ENCODE measurements around the gene GDPD3.

GDPD3 gene

DNA sequence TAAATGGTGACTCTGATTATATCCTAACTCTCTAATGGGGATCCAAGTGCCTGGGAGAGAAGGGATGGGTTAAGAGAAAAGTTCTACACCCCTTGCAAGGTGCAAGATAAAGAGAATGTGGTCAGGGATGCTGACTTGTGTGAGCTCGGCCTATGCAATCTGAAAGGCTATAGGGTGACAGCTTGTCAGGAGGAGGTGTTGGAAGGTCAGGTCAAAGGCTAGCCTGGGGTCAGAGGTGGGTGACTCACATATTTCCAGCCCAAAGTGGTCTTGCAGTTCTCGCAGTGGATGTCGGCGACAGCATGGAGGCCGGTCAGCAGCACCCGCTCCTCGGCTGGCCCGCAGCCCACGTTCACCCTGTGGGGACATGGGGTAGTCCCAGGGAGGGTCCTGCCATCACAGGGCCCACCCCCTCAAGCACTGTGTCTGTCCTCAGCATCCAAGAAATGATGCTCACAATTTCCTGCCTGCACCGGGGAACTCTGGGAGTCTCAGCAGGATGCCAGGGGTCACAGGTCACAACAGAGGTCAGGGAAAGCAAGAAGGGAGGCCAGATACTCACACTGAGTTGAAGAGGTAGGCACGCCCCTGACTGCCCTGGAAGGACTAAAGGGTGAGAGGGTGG, 18.7 kb downstream of the GDPD3 start:
- DNase-seq = no peak

DNA sequence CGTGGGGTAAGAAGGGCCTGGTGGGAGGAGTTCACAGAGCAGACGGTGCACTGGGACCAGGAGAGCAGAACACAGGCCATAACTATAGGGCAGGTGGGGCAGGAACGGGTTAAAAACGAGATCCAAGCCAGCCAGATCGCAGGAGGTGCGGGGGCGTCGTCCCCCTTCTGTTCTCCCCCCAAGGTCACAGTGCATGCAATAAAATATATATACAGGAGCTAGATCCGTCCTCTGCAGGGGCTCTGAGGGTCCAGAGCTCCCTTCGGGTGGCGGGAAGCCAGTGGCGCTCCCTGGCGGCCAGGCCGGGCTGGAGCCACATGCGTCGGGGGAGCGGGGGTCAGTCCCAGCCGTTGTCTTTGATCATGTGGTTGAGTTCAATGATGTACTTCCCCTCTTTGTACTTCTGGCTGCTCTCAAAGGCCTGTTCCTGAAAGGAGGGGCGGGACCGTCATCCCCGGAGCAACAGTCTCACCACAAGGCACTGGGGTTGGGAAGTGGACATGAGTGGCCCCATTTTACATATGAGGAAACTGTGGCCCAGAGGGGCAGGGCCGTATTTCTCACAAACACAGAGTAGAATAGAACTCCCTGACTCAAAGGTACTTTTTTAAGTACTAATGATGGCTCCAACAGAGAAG, 20.8 kb downstream of the GDPD3 start:
- peak; percentile 70 for DNase-seq

DNA sequence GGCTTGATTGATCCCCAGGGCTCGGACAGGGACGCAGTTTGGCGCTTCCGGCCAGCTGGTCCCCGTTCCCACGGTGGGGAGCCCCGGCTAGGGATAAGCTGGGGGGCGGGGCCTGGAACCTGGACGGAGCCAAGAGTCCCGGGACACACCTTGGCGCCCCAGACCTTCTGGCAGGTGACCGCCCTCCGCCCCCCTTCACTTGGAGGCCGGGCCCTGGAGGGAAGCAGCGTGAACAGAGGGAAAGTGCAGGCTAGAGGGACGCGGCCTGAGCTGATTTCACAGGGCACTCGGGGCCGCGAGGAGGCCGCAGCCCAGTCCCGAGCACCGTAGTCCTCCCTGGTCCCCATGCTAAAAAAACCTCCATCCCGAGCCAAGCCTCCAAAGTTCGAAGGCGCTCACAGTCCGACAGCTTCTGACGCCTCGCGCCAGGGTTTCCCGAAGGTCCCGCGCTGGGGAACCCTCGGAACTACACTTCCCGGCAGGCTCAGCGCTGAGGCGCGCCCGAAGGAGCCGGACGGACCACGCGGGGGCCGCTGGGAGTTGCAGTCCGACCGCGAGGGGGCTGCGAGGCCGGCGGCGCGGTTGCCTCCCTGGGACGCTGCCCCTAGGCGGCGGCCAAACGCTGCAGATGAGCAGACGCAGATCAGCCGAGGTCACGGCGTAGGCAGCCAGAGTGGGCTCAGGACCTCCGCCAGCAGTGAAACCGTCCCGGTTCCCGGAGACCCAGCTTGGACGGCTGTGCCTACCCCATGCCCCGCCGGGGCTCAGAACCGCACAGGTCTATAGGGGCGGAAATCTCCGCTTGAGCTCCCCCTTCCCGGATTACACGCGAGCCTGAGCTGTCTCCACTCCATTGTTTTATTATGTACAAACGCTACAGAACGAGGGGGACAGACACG, 21.6 kb downstream of the GDPD3 start, which contains the start of gene TBX6:
Gene TBX6, minus strand, starts transcription at position 451 of the 899 bp plus-strand sequence. CDS start 731 bp downstream, outside the sequence.
- DNase-seq = peak; percentile 93

DNA sequence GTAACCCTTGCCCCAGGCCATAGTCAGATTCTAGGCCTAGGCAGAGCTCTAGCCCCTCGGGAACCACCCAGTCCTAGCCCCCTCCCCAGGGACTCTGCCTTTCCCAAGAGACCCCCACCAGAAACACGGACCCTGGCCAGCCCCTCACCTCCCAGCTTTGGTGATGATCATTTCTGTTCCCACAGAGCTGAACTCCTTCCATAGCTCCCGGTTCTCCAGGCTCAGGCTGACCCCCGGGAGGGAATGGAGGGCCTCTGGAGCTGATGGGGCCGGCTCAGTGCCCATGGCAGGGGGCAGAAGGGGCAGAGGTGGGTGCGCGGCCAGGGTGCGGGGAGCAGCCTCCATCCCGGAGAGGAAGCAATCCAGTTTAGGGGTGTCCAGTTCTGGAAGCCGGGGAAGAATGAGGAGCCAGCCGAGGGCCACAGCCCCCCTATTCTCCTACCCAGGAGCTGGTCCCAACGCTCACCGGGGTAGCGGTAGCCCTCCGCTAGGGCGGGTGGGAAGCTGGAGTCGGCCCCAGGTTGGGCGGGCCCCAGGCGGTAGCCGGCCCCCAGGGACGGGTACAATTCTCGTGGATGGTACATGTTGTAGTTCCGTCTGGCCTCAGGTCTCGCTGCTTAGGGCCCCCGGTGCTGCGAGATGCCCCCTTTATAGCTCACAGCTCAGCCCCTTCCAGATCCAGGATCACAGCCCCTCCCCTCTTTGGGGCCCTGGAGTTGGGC, 22.6 kb downstream of the GDPD3 start:
- no peak for DNase-seq

DNA sequence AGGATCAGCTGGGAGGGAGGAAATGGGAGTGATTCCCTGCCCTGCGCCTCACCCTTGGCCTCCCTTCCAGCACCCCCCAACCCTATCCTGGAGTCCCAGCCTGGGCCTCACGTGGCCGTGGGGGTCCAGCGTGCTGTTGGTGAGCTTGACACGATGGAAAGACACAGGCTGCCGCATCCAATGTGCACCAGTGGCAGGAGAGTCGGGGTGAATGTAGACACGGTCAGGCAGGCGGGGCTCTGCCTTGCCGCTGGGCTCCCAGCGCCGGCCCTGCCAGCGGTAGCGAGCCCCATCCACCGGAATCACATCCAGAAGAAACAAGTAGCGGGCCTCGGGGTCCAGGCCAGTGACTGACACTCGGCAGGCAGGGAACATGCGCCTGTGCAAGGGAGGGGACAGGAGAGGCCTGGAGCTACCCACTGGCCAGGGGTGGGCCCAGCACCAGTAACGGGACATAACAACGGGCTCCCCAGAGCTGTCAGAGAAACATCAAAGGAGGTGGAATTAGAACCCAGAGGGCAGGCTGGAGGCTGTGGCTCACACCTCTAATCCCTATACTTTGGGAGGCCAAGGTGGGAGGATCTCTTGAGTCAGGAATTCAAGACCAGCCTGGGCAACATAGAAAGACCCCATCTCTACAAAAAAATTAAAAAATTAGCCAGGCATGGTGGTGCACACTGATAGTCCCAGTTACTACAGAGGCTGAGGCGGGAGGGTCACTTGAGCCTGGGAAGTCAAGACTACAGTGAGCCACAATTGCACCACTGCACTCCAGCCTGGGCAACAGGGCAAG, 24.3 kb downstream of the GDPD3 start:
- DNase-seq = no peak

DNA sequence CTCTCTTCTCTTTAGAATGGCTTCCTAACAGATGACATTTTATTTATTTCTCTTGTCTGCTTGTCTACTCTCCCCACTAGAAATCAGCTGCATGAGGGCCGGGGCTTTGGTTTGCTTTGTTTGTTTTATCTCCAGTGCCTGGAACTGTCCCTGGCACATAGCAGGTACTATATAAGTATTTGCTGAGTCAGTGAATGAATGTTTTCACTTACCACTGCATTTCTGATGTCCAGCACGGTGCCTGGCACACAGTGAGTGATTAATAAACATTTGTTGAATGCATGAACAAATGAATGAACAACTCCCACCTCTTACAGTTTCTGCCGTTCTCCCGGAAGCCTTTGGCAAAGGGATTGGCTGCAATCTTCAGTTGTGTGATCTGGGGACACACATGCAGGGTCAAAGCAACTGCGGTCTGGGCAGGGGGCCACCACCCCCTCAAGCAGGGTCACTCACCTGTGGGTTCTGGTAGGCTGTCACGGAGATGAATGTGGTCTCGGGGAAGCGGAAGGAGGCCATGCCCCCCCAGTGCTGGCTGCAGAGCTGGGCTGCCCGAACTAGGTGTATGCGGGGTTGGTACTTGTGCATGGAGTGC, 25.0 kb downstream of the GDPD3 start:
- DNase-seq = no peak

DNA sequence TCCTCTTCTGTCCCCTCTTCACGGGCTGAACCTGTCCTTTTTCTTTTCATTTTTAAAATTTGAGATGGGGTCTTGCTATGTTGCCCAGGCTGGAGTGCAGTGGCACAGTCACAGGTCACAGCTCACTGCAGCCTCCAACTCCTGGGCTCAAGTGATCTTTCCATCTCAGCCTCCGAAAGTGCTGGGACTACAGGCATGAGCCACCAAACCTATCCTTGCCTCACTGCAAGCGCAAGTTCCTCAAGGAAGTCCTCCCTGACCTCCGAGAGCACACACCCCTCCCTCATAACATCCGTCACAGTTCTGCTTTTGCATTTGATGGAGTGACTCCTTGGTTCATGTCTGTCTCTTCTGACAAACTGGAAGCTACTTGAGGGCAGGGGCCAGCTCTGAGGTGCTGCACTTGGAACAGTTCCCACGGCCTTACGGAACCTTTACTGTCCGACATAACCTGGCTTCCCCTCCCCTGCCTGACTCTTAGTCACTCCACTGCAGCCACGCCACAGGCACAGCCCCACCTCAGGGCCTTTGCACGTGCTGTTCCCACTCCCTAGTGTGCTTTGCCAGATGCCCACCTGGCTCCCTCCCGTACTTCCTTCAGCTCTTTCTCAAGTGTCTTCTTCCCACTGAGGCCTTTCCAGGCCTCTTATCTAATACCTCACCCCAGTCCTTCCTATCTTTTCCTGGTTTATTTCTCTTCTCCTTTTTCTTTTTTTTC, 26.0 kb downstream of the GDPD3 start:
- DNase-seq = no peak

DNA sequence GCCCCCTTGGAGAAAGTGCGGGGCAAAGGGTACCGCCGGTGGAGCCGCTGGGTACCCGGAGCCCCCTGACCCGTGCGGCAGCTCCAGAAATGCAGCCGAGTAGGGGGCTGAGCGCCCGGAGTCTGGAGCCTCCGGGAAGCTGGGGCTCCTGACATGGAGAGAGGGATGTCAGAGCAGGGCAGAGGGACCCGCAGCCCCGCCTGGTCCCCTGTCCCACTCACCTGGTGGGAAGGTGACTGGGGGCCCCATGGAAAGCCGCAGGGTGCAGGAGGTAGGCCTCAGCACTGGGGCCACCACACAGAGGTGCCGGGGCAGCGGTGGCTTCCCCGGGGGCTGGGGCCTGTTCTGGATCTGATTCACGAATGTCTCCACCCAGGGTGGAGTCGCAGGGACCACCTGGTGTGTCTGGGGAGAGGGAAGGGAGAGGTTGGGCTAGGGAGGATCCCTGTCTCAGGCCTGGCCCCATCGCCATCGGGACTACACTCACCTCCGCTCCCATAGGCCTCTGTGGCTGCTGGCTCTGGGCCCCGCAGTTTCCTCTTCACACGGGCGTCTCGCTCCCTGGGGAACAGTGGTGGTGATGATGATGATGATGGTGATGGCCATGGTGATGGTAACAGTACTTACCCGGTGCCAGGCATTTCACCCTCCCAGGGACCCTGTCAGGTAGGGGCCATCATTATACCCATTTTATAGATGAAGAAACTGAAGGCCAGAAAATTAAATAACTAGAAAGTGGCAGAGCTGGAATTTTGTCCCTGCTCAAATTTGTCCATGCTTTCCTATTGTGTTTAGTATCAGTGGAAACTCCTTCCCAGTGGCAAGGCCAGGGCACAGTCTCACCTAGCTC, 26.8 kb downstream of the GDPD3 start:
- no peak for DNase-seq

DNA sequence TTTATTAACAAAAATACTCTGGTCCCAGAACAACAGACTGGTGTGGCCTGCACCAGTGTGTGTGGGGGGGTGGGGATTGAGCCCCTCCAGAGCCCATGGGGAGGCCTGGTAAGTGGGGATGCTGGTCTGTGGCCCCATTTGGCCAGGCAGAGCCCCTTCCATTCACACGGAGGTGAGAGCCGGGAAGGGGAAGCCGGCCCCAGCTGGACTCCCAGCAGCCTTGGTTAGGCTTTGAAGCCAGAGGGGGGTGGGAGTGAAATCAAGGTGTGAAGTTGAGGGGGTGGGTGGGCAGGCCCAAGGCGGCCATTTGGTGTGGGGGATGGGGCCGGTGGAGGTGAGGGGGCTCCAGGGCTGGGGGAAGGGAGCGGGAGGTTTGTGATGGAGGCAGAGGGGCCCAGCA, 27.5 kb downstream of the GDPD3 start:
- DNase-seq = no peak

DNA sequence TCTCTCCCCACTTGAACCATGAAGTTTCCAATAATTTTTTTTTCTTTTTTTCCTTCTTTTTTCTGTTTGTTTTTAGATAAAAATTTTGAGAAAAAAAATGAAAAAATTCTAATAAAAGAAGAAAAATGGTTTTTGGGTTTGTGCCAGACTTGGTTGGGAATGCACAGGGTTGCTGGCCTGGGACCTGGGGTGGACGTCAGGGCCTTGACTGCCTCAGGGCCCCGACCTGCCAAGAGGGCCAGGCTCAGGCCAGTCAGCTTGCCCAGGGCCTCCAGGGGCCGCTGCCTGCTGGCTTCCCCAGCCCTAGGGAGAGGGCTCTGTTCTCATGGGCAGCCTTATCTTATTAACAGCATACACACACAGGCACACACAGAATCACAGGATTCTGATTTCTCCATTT, 28.1 kb downstream of the GDPD3 start:
- no peak for DNase-seq

DNA sequence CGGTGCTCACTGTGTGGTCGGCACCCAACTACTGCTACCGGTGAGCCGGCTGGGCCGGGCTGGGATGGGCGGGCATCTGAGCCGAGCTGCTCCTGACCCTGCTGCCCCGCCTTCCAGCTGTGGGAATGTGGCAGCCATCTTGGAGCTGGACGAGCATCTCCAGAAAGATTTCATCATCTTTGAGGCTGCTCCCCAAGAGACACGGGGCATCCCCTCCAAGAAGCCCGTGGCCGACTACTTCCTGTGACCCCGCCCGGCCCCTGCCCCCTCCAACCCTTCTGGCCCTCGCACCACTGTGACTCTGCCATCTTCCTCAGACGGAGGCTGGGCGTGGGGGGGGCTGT, 28.5 kb downstream of the GDPD3 start:
- DNase-seq = no peak

DNA sequence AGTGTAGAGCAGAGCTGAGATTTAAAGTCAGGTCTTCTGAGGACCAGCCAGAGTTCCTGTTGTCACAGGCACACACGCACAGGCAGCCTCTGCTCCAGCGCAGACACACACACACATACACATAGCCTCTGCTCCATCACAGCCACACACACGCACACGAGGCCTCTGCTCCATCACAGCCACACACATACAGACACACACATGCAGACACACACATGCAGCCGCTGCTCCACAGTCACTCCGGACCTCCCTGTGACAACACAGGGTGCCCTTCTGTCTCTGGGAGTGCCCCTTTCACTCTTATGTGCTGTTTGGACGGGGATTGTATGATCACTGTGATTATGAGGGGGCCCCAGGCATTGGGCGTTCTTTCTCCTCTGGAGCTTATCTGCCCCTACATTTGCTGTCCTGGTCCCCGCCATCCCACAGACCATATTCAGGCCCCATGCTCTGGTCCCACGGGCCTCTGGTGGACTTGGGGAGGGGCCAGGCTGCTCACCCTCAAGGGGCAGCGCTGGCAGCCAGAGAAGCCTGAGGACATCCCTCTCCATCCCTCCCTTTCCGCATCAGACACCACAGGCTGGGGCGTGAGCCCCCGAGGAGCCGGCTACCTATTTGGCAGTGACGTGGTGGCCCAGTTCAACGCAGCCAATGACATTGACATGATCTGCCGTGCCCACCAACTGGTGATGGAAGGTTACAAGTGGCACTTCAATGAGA, 29.1 kb downstream of the GDPD3 start:
- DNase-seq = no peak

DNA sequence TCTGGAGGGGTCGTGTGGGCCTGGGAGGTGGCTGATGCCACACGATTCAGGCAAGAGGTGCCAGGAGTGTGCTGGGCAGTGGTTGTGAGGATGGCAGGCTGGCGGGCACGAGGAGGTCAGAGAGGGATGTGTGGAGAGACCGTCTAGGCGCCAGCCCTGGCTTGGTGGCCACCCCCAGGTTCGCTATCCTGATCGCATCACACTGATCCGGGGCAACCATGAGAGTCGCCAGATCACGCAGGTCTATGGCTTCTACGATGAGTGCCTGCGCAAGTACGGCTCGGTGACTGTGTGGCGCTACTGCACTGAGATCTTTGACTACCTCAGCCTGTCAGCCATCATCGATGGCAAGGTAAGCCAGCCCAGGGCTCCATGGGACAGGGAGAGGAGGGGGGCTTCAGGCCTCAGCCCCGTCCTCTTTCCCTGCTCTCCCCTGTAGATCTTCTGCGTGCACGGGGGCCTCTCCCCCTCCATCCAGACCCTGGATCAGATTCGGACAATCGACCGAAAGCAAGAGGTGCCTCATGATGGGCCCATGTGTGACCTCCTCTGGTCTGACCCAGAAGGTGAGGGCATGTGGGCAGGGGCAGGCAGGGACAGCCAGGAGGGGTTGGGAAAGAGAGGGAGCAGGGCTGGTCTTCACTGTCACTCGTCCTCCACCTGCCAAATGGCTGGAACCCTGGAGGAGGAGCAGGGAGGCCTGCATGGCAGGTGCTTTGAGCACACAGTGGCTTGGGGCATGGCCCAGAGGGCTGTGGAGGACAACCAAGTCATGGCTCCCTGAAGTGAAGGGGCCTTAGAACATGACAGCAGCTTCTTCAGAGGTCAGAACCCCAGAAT, 29.9 kb downstream of the GDPD3 start:
- no peak for DNase-seq

DNA sequence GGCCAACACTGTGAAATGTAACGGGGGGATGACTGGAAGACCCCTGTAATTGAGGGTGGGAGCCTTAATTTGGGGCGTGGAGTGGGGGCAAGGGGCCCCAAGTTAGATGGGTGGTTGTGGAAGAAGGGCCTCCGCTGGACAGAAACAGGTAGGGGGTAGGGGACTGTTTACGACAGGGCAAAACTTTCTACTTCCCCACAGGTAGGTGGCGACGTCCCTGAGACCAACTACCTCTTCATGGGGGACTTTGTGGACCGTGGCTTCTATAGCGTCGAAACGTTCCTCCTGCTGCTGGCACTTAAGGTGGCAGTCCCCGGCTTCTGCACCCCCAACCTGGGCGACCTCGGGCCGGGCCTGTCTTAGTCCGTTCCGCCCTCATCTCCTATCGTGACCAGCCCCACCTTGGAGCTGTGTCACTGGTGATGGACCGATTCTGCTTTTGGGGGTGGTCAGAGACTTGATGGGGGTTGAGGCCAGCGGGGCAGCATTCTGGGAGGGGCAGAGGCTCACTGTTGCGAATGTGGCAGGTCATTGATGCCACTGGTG, 30.7 kb downstream of the GDPD3 start:
- DNase-seq = no peak

DNA sequence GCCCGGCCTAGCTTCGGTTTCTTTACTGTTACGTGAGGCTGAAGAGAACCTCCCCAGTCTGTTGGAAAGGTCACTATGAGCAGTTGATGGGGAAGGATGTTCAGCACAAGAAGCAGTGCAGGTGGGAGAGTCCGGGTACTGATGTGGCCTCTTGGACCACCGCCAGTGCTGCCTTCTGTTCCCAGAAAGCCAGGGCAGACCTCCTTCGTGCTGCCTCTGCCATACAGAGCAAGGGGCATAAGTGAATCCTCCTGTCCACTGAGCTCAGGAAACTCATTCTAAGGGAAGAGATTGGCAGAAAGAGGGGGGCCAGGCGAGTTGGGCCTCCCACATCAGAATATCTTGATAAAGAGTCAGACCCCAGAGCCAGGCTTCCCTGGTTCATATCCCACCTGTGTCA, 33.9 kb downstream of the GDPD3 start:
- DNase-seq = no peak

DNA sequence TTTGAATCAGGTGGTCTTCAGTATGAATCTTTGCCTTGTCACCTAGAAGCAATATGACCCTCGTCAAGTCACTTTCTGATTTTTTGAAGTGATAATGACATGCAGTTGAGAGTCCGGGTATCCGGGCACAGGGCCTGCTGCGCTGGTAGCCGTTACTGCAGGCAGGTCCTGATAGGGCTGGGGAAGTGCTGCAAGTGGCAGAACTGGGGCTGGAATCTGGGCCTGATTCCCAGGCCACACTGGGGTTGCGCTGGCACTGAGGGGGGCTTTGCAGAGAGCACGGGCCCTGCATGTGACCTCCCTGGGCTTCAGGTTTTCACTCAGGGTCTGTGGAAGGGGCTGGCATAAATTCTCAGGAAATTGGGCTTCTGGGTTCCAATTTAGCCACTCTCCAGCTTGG, 34.6 kb downstream of the GDPD3 start:
- no peak for DNase-seq

DNA sequence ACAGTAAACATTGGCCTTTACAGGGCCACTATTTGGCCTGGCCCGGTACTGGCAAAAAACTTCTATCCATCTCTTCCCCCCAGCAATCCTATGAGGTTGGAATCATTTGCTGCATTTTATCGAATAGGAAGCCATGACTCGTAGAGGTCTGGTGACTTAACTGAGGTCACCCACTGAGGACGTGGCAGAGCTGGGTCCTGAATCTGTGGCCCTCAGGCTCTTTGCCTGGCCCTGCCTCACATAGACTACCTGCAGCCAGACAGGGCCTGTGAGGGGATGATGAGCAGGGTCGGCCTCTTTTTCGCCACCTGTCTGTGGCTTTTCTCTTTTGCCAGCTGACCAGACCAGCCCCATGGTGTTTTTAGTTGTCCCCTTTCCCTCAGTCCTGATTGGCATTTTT, 35.7 kb downstream of the GDPD3 start:
- no peak for DNase-seq

DNA sequence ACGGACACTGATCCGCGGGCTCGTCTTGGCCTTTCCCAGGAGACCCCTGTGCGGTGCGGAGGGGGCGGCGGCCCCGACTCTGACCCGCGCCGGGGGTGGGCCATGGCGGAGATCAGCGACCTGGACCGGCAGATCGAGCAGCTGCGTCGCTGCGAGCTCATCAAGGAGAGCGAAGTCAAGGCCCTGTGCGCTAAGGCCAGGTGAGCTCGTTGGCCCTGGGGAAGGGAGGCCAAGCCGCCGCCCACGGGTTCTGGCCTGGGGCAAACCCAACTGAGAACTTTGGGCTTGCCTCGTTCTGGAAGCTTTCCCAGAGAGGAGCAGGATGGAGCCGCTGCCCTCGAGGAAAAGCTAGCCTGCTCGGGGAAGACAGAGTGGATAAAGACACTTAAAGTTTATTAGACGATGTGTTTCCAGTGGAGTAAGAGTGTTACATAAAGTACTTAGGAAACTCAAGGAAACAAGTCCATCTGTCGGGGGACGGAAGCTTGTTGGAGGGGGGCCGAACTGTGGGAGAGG, 37.0 kb downstream of the GDPD3 start:
- peak; percentile 22 for DNase-seq
